Osteocyte (in vitro differentiated cells): Measurements from ENCODE around the gene MRNIP. TPM values are rescaled to one million over a fixed set of nuclear protein-coding genes. Genes with fewer than 3 reads are reported as not detected.

Experiments
- DNase-seq: peaks from one replicate; pipeline ENCODE4 v3.0.0; 2021; ENCODE audit warnings: mixed read lengths; ENCODE audit not compliant: unreplicated experiment; ENCODE audit errors: extremely low spot score
- H3K27ac Mint-ChIP-seq: one replicate; pipeline ENCODE4 v1.8.0; 2021; ENCODE audit warnings: mild to moderate bottlenecking, mixed read lengths; ENCODE audit not compliant: unreplicated experiment
- H3K27me3 Mint-ChIP-seq: one replicate; pipeline ENCODE4 v1.8.0; 2021; ENCODE audit warnings: mixed read lengths; ENCODE audit not compliant: unreplicated experiment
- H3K36me3 Mint-ChIP-seq: one replicate; pipeline ENCODE4 v1.8.0; 2021; ENCODE audit warnings: mixed read lengths; ENCODE audit not compliant: unreplicated experiment
- H3K4me1 Mint-ChIP-seq: one replicate; pipeline ENCODE4 v1.8.0; 2021; ENCODE audit warnings: mixed read lengths; ENCODE audit not compliant: unreplicated experiment
- H3K4me3 Mint-ChIP-seq: one replicate; pipeline ENCODE4 v1.8.0; 2021; ENCODE audit warnings: mild to moderate bottlenecking, moderate library complexity, mixed read lengths; ENCODE audit not compliant: unreplicated experiment
- H3K9me3 Mint-ChIP-seq: one replicate; pipeline ENCODE4 v1.8.0; 2021; ENCODE audit warnings: mixed read lengths; ENCODE audit not compliant: unreplicated experiment
- CTCF ChIP-seq: fragments of 200-600 bp; sonication (generic); IDR thresholded peaks from 2 replicates; pipeline ENCODE4 v1.5.0; 2021; ENCODE audit warnings: antibody characterized with exemption, mild to moderate bottlenecking, moderate library complexity
- total RNA-seq: library from RNA; stranded (reverse); gene quantifications from 2 replicates; pipeline ENCODE4 v1.2.1, GENCODE V29; 2021

MRNIP gene
- total RNA-seq, 1 donor from 2014 or later = 25.8 TPM

DNA sequence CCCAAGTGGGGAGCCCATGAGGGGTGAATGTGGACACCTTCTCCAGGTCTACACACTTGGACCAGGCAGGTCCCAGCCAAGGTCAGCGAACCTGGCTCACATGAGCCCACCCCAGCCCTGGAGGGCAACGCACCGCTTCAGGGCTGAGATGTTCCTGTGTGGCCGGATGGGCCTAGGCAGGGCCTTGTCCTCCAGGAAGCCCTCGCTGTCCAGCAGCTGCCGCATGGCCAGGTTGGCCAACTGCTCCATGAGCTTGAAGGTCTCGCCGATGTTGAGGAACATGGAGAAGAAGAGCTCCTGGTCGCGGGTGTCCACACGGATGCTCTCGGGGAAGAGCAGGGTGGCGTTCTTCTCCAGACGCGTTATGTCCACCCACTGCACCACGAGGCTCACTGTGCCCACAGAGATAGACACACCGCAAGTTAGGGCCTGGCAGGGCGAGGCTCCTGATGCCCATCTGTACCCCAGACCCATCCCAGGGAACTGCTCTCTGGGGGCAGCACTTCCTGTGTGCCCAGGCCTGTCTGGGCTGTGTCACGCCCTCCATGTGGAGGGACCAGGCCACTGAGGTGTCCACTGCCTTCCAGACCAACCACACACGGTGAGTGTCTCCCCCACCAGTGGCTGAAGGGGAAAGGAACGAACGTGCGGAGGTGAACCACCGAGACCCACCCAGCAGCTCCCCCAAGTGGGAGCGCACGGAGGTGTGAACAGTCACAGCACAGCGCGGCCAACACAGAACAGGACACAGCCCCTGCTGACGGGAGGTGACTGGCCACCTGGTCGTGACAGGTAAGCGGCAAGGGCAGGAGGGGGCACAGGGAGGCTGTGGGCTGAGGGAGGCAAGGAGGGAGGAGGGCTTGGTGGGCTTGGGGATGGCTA lies 34.7 kb upstream of the MRNIP start:
- no peak for TF ChIP-seq CTCF
- Mint-ChIP-seq H3K4me3 (no peak overlapping the region), H3K27ac (no peak overlapping the region), H3K27me3 (no peaks in the 10 kb centered on the region), H3K36me3 (peaks cover 43% of the 10 kb centered on the region), H3K9me3 (no peaks in the 10 kb centered on the region), H3K4me1 (no peaks in the 10 kb centered on the region)
- DNase-seq = no peak

DNA sequence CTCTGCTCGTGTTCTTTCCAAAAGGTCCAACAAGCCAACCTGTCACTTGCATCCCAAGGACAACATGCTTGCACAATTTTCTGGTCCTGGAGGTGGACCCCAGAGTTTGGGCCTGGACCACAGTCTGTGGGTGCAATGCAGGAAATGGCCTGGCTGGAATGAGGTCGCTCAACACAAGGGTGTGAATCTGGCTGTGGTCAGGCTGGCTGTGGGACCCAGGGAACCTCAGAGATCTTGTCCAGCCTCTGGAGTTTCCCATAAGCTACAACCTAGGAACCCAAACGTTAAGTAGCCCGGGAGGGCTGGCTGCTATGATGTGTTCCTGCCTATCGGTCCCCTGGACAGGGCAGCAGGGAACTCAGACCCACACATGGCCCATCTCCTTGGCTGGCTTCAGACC lies 33.6 kb upstream of the MRNIP start:
- H3K27me3 Mint-ChIP-seq = no peaks in the 10 kb centered on the region
- TF ChIP-seq CTCF = no peak
- H3K4me1 Mint-ChIP-seq = no peaks in the 10 kb centered on the region
- H3K36me3 Mint-ChIP-seq = peaks cover 52% of the 10 kb centered on the region
- no peak overlapping the region for H3K27ac Mint-ChIP-seq
- DNase-seq = no peak
- H3K4me3 Mint-ChIP-seq = no peak overlapping the region
- H3K9me3 Mint-ChIP-seq = no peaks in the 10 kb centered on the region

DNA sequence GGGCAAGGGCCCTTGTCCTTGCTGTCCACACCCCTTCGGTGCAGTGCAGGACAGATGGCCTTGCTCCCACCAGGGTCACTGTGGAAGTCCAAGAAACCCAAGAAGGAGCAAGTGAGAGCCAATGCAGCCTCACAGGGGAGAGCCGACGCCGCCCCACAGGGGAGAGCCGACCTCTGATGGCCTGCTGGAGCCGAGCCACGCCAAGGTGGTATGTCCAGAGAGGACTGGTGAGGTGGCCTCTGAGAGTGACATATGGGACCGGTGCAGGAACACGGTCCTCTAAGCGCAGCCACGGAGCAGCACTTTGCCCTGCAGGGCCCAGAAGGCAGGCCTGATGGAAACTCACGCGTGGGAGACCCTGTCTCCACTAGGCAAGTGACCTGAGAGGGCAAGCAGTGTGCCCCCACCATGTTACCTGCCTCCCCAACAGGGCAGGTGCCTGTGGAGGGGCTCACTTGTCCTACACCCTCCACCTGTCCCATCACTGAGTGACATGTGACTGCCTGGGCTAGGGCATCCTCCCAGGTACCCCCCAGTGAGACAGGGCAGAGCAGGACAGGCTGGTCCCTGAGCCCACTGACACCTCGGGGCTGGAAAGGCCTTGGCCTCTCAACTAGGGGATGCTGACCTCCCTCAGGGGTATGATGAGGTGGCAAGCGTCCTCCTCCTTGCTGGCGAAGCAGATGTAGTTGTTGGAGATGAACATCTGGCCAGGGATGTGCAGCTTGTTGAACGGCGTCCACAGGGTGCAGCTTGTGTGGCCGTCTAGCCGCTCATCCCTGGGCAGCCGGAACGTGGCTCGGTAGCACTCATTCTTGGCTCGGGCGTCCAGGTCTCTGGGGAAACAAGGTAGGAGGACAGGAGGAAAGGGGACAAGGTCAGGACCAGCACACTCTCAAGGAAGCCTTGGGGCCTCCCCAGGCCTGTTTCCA lies 32.4 kb upstream of the MRNIP start:
- Mint-ChIP-seq H3K27ac (no peak overlapping the region), H3K9me3 (no peaks in the 10 kb centered on the region), H3K27me3 (no peaks in the 10 kb centered on the region), H3K36me3 (peaks cover 65% of the 10 kb centered on the region), H3K4me1 (no peaks in the 10 kb centered on the region), H3K4me3 (no peak overlapping the region)
- DNase-seq = no peak
- no peak for TF ChIP-seq CTCF

- no peak for TF ChIP-seq CTCF
- no peak overlapping the region for H3K27ac Mint-ChIP-seq
- H3K4me3 Mint-ChIP-seq = no peak overlapping the region
- H3K9me3 Mint-ChIP-seq = no peaks in the 10 kb centered on the region
- no peaks in the 10 kb centered on the region for H3K27me3 Mint-ChIP-seq
- DNase-seq = no peak
- no peaks in the 10 kb centered on the region for H3K4me1 Mint-ChIP-seq
- H3K36me3 Mint-ChIP-seq = peaks cover 69% of the 10 kb centered on the region
These were observed 31.3 kb upstream of the MRNIP start for GRCh38 chr5:179889885-179890284.

DNA sequence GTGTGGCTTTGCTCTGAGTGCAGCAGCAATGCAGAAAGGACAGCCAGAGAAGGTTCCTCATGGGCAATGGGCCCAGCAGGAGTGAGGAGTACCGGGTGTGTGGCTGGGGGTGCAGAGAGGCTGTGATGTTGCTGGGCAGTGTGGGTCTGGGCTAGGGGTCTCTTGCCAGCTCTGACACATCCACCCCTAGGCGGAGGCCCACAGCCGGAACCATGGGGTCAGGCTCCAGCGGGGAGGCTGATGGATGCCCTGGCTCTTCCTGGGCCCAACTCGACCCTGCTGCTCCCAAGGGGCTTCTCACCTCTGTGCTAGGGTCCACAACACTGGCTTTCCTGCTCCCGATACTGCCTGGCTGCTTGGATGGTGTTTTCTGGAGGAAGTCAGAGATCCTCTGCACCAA lies 29.2 kb upstream of the MRNIP start:
- H3K36me3 Mint-ChIP-seq = peaks cover 78% of the 10 kb centered on the region
- TF ChIP-seq CTCF = no peak
- DNase-seq = no peak
- no peak overlapping the region for H3K27ac Mint-ChIP-seq
- H3K27me3 Mint-ChIP-seq = no peaks in the 10 kb centered on the region
- no peaks in the 10 kb centered on the region for H3K4me1 Mint-ChIP-seq
- no peak overlapping the region for H3K4me3 Mint-ChIP-seq
- H3K9me3 Mint-ChIP-seq = peaks cover 8% of the 10 kb centered on the region
